WTC11 (cell line): ENCODE measurements around the gene CBFA2T3. TPM values are rescaled to one million over a fixed set of nuclear protein-coding genes. Genes with fewer than 3 reads are reported as not detected.

Source experiments
- ATAC-seq: fragments of 200-7000 bp; cut with Tn5 transposase; 2 replicates; pipeline ENCODE4 v1.10.0; 2021; ENCODE audit warnings: mild to moderate bottlenecking, moderate library complexity
- CTCF ChIA-PET: fragments of 300-600 bp; sonication (Branson Sonifier 250); formaldehyde crosslinking; loops from one replicate; lab custom pipeline; 2021; ENCODE audit warnings: antibody characterized with exemption; lab: Charles Lee
- POLR2A ChIA-PET: fragments of 350-600 bp; sonication (Branson Sonifier 250); formaldehyde crosslinking; loops from one replicate; lab custom pipeline; 2021; ENCODE audit warnings: antibody characterized with exemption; lab: Charles Lee
- DNase-seq: peaks from one replicate; pipeline ENCODE4 v3.0.0; 2021; ENCODE audit warnings: low spot score
- H3K27ac Mint-ChIP-seq: 2 replicates; pipeline ENCODE4 v1.8.0; 2021; ENCODE audit warnings: mixed read lengths
- H3K27me3 Mint-ChIP-seq: 2 replicates; pipeline ENCODE4 v1.8.0; 2021; ENCODE audit warnings: low read depth, mild to moderate bottlenecking, moderate library complexity, mixed read lengths
- H3K36me3 Mint-ChIP-seq: 2 replicates; pipeline ENCODE4 v1.8.0; 2021; ENCODE audit warnings: mixed read lengths
- H3K4me1 Mint-ChIP-seq: 2 replicates; pipeline ENCODE4 v1.8.0; 2022; ENCODE audit warnings: mixed read lengths
- H3K4me3 Mint-ChIP-seq: 2 replicates; pipeline ENCODE4 v1.8.0; 2021; ENCODE audit warnings: mild to moderate bottlenecking, moderate library complexity, mixed read lengths
- H3K9me3 Mint-ChIP-seq: 2 replicates; pipeline ENCODE4 v1.8.0; 2021; ENCODE audit warnings: mixed read lengths
- AFF4 ChIP-seq: sonication (generic); formaldehyde crosslinking; IDR thresholded peaks from 2 replicates; pipeline ENCODE4 v1.8.1; 2023; ENCODE audit warnings: mild to moderate bottlenecking, missing genetic modification reagents, borderline replicate concordance
- ATF1 ChIP-seq: sonication (generic); formaldehyde crosslinking; IDR thresholded peaks from 2 replicates; pipeline ENCODE4 v1.8.1; 2023; ENCODE audit warnings: mild to moderate bottlenecking, moderate library complexity, missing genetic modification reagents
- ATF2 ChIP-seq: sonication (generic); formaldehyde crosslinking; IDR thresholded peaks from 2 replicates; pipeline ENCODE4 v1.8.1; 2022; ENCODE audit warnings: low read depth, missing genetic modification reagents, borderline replicate concordance
- ATF6 ChIP-seq: sonication (generic); formaldehyde crosslinking; IDR thresholded peaks from 2 replicates; pipeline ENCODE4 v1.8.1; 2023; ENCODE audit warnings: mild to moderate bottlenecking, missing genetic modification reagents
- EMX1 ChIP-seq: fragments of 250-450 bp; sonication (Bioruptor Pico); IDR thresholded peaks from 2 replicates; pipeline ENCODE4 v1.8.0; 2021; ENCODE audit warnings: mild to moderate bottlenecking
- FOXJ3 ChIP-seq: sonication (generic); formaldehyde crosslinking; IDR thresholded peaks from 2 replicates; pipeline ENCODE4 v1.9.0; 2021; ENCODE audit warnings: missing genetic modification reagents, mild to moderate bottlenecking, borderline replicate concordance
- GABPB1 ChIP-seq: sonication (generic); formaldehyde crosslinking; IDR thresholded peaks from 2 replicates; pipeline ENCODE4 v1.8.1; 2023; ENCODE audit warnings: mild to moderate bottlenecking, missing genetic modification reagents
- GTF2I ChIP-seq: fragments of 250-450 bp; sonication (Bioruptor Pico); conservative IDR thresholded peaks from 2 replicates; pipeline ENCODE4 v1.4.0; 2021; ENCODE audit warnings: mild to moderate bottlenecking
- MXD4 ChIP-seq: fragments of 250-450 bp; sonication (Bioruptor Pico); IDR thresholded peaks from 2 replicates; pipeline ENCODE4 v1.8.0; 2021; ENCODE audit warnings: mild to moderate bottlenecking, moderate library complexity, borderline replicate concordance
- NR1H2 ChIP-seq: sonication (generic); formaldehyde crosslinking; IDR thresholded peaks from 2 replicates; pipeline ENCODE4 v1.9.0; 2021; ENCODE audit warnings: mild to moderate bottlenecking, moderate library complexity, missing genetic modification reagents
- PRRX2 ChIP-seq: fragments of 250-450 bp; sonication (Bioruptor Pico); IDR thresholded peaks from 2 replicates; pipeline ENCODE4 v1.8.0; 2021; ENCODE audit warnings: mild to moderate bottlenecking
- TEAD1 ChIP-seq: sonication (generic); formaldehyde crosslinking; IDR thresholded peaks from 2 replicates; pipeline ENCODE4 v1.8.0; 2022; ENCODE audit warnings: mild to moderate bottlenecking, missing genetic modification reagents
- ZMAT4 ChIP-seq: fragments of 250-450 bp; sonication (Bioruptor Pico); IDR thresholded peaks from 2 replicates; pipeline ENCODE4 v1.9.0; 2021; ENCODE audit warnings: mild to moderate bottlenecking
- ZNF317 ChIP-seq: sonication (generic); formaldehyde crosslinking; IDR thresholded peaks from 2 replicates; pipeline ENCODE4 v1.8.1; 2023; ENCODE audit warnings: low read depth, mild to moderate bottlenecking, moderate library complexity, missing genetic modification reagents, borderline replicate concordance
- ZNF396 ChIP-seq: fragments of 250-450 bp; sonication (Bioruptor Pico); IDR thresholded peaks from 2 replicates; pipeline ENCODE4 v1.8.0; 2021; ENCODE audit warnings: mild to moderate bottlenecking, moderate library complexity, borderline replicate concordance
- ZNF423 ChIP-seq: fragments of 250-450 bp; sonication (Bioruptor Pico); IDR thresholded peaks from 2 replicates; pipeline ENCODE4 v2.1.2; 2022; ENCODE audit warnings: mild to moderate bottlenecking, moderate library complexity
- ZNF425 ChIP-seq: fragments of 250-450 bp; sonication (Bioruptor Pico); conservative IDR thresholded peaks from 2 replicates; pipeline ENCODE4 v1.9.0; 2021; ENCODE audit warnings: mild to moderate bottlenecking
- ZNF512 ChIP-seq: sonication (generic); formaldehyde crosslinking; IDR thresholded peaks from 2 replicates; pipeline ENCODE4 v1.8.1; 2022; ENCODE audit warnings: missing genetic modification reagents, borderline replicate concordance
- ZSCAN18 ChIP-seq: fragments of 250-450 bp; sonication (Bioruptor Pico); IDR thresholded peaks from 2 replicates; pipeline ENCODE4 v2.1.2; 2022; ENCODE audit warnings: mild to moderate bottlenecking, moderate library complexity
- total RNA-seq: library from RNA; stranded (reverse); gene quantifications from 3 replicates; pipeline ENCODE4 v1.2.3, GENCODE V29; 2021

Gene CBFA2T3
- total RNA-seq, 1 experiment from 2014 or later, result 2.6 TPM

GRCh38 chr16:88899901-88900661 lies 76.9 kb downstream of the CBFA2T3 start (continued):
- TF ChIP-seq AFF4 (CRISPR knock-in tag) (no peak), PRRX2 (CRISPR knock-in tag) (no peak), ATF1 (CRISPR knock-in tag) (no peak), TEAD1 (no peak), ZSCAN18 (no peak), ZNF317 (CRISPR knock-in tag) (no peak), GABPB1 (CRISPR knock-in tag) (no peak), GTF2I (CRISPR knock-in tag) (no peak), ZNF425 (CRISPR knock-in tag) (no peak), ZNF396 (CRISPR knock-in tag) (no peak), MXD4 (no peak)

- H3K27me3 Mint-ChIP-seq, result no peaks in the 10 kb centered on the region
- no peak overlapping the region for H3K4me3 Mint-ChIP-seq
- H3K36me3 Mint-ChIP-seq, result no peaks in the 10 kb centered on the region
- ATAC-seq (no peak), DNase-seq (no peak)
- H3K9me3 Mint-ChIP-seq, result no peaks in the 10 kb centered on the region
- H3K4me1 Mint-ChIP-seq, result no peaks in the 10 kb centered on the region
- CTCF ChIA-PET, result interaction anchor here (0.6 to 1.0 kb wide), 2 partner anchors 9 to 160 kb away, joined by 3 read pairs; no protein-coding TSS in a partner anchor
- POLR2A ChIA-PET, result no interaction called here
- H3K27ac Mint-ChIP-seq, result no peak overlapping the region
- no peak for TF ChIP-seq ZNF512 (CRISPR knock-in tag)
- no peak for TF ChIP-seq ZMAT4 (CRISPR knock-in tag)
- no peak for TF ChIP-seq EMX1 (CRISPR knock-in tag)
- TF ChIP-seq ZNF423 (CRISPR knock-in tag), result no peak
- TF ChIP-seq FOXJ3 (CRISPR knock-in tag), result no peak
- no peak for TF ChIP-seq NR1H2
- TF ChIP-seq ATF2 (CRISPR knock-in tag), result no peak
- no peak for TF ChIP-seq ATF6
Measured at GRCh38 chr16:88897696-88898425, 79.1 kb downstream of the CBFA2T3 start.
